Thyroid gland (tissue), 4 donors: ENCODE measurements around the gene SLN.

Experiments used
- CTCF ChIP-seq, 6 experiments: fragments of 200-600 bp in 3 of 6; fragments of 450-650 bp in 3 of 6; sonication (generic) in 3 of 6; IDR thresholded peaks; one replicate each; pipeline ENCODE4 v1.5.1; 2016 to 2019; ENCODE audit warnings: antibody characterized with exemption in 6 of 6, mild to moderate bottlenecking in 2 of 6, inconsistent platforms in 1 of 6, moderate library complexity in 1 of 6
- POLR2A ChIP-seq, 2 donors: fragments of 450-650 bp; IDR thresholded peaks; one replicate each; pipeline ENCODE4 v1.6.1; 2017; ENCODE audit warnings: antibody characterized with exemption in 2 of 2, mild to moderate bottlenecking in 2 of 2, moderate library complexity in 1 of 2

- TF ChIP-seq CTCF (IDR thresholded peaks at IDR 0.05) = no peak
- no peak for TF ChIP-seq POLR2A (IDR thresholded peaks at IDR 0.05)
These were observed 38.5 kb upstream of the SLN start for GRCh38 chr11:107750313-107750712.
